IMR-90 (cell line): ENCODE results near the gene KRABD2.

Experiments
- ATAC-seq: fragments of 200-7000 bp; cut with Tn5 transposase; 2 replicates; pipeline ENCODE4 v1.9.1; 2020; ENCODE audit warnings: low read depth, mild to moderate bottlenecking, moderate library complexity
- BruUV-seq: library from RNA; stranded (reverse); fragments of 400-500 nt; replicated peaks from 2 replicates; lab custom pipeline; 2021; lab: Mats Ljungman, UMichigan
- CTCF ChIA-PET: fragments of 300-600 bp; formaldehyde crosslinking; extraction: SDS; loops from one replicate; lab custom pipeline; 2021; ENCODE audit warnings: antibody characterized with exemption; lab: Yijun Ruan, JAX
- POLR2A ChIA-PET: fragments of 300-600 bp; sonication (Branson Sonifier 250); formaldehyde crosslinking; loops from one replicate; lab custom pipeline; 2022; ENCODE audit warnings: antibody characterized with exemption; ENCODE audit not compliant: unreplicated experiment; lab: Charles Lee
- DNase-seq: peaks from one replicate; pipeline ENCODE4 v3.0.0; 2013
- H2AFZ ChIP-seq: replicated peaks from 2 replicates; pipeline ENCODE3; 2013; ENCODE audit warnings: low read length, mild to moderate bottlenecking; ENCODE audit not compliant: poor library complexity
- H2AK5ac ChIP-seq: 2 replicates; pipeline ENCODE4 v1.6.1; 2013; ENCODE audit warnings: low read depth, low read length, inconsistent platforms
- H2AK9ac ChIP-seq: replicated peaks from 2 replicates; pipeline ENCODE3; 2013; ENCODE audit warnings: mild to moderate bottlenecking, low read depth, low read length, moderate library complexity; ENCODE audit not compliant: poor library complexity
- H2BK120ac ChIP-seq: 2 replicates; pipeline ENCODE4 v1.6.1; 2013; ENCODE audit warnings: low read depth, low read length, inconsistent platforms
- H2BK15ac ChIP-seq: 3 replicates; pipeline ENCODE4 v1.6.1; 2013; ENCODE audit warnings: low read depth, low read length, inconsistent platforms
- H2BK20ac ChIP-seq: 2 replicates; pipeline ENCODE4 v1.6.1; 2013; ENCODE audit warnings: low read depth, mild to moderate bottlenecking, inconsistent platforms, low read length, moderate library complexity
- H2BK5ac ChIP-seq: 2 replicates; pipeline ENCODE4 v1.6.1; 2013; ENCODE audit warnings: mild to moderate bottlenecking, low read depth, low read length, inconsistent platforms; ENCODE audit not compliant: poor library complexity, severe bottlenecking
- H3K14ac ChIP-seq: replicated peaks from 2 replicates; pipeline ENCODE4 v1.6.1; 2013; ENCODE audit warnings: low read depth, low read length, inconsistent platforms
- H3K18ac ChIP-seq: 2 replicates; pipeline ENCODE4 v1.6.1; 2013; ENCODE audit warnings: low read depth, low read length, control low read depth
- H3K23ac ChIP-seq: 2 replicates; pipeline ENCODE4 v1.6.1; 2013; ENCODE audit warnings: low read depth, low read length, inconsistent platforms
- H3K27ac ChIP-seq: 2 replicates; pipeline ENCODE4 v1.5.1; 2013; ENCODE audit warnings: mild to moderate bottlenecking, control low read depth, low read length; ENCODE audit not compliant: insufficient read depth
- H3K27me3 ChIP-seq: 2 replicates; pipeline ENCODE4 v1.6.1; 2013; ENCODE audit warnings: low read length; ENCODE audit not compliant: control insufficient read depth, insufficient read depth
- H3K36me3 ChIP-seq: 2 replicates; pipeline ENCODE4 v1.6.1; 2013; ENCODE audit warnings: low read length, mixed read lengths; ENCODE audit not compliant: control insufficient read depth, insufficient read depth
- H3K4ac ChIP-seq: 2 replicates; pipeline ENCODE4 v1.6.1; 2013; ENCODE audit warnings: low read depth, low read length, inconsistent platforms
- H3K4me1 ChIP-seq: 2 replicates; pipeline ENCODE4 v1.6.1; 2013; ENCODE audit warnings: low read length, mixed read lengths; ENCODE audit not compliant: control insufficient read depth, insufficient read depth
- H3K4me2 ChIP-seq: 2 replicates; pipeline ENCODE4 v1.6.1; 2013; ENCODE audit warnings: low read depth, mild to moderate bottlenecking, control low read depth, low read length, moderate library complexity
- H3K4me3 ChIP-seq: 2 replicates; pipeline ENCODE4 v1.5.1; 2013; ENCODE audit warnings: low read depth, mild to moderate bottlenecking, control low read depth, low read length, moderate library complexity; ENCODE audit not compliant: insufficient read depth
- H3K56ac ChIP-seq: 2 replicates; pipeline ENCODE4 v1.6.1; 2013; ENCODE audit warnings: low read length, inconsistent platforms; ENCODE audit not compliant: insufficient read depth; ENCODE audit errors: extremely low read depth
- H3K79me1 ChIP-seq, 2 experiments: 2 replicates each; pipeline ENCODE4 v1.6.1; 2013; ENCODE audit warnings: low read length in 2 of 2, inconsistent platforms in 1 of 2, low read depth in 1 of 2
- H3K9ac ChIP-seq: 2 replicates; pipeline ENCODE4 v1.6.1; 2013; ENCODE audit warnings: low read depth, low read length, control low read depth
- H3K9me1 ChIP-seq: 2 replicates; pipeline ENCODE4 v1.6.1; 2013; ENCODE audit warnings: low read length, inconsistent platforms; ENCODE audit not compliant: insufficient read depth
- H3K9me3 ChIP-seq: 2 replicates; pipeline ENCODE4 v1.6.1; 2013; ENCODE audit warnings: low read length; ENCODE audit not compliant: control insufficient read depth, insufficient read depth
- H4K20me1 ChIP-seq: 2 replicates; pipeline ENCODE4 v1.6.1; 2013; ENCODE audit warnings: low read length, inconsistent platforms; ENCODE audit not compliant: insufficient read depth
- H4K5ac ChIP-seq: 2 replicates; pipeline ENCODE4 v1.6.1; 2013; ENCODE audit warnings: mild to moderate bottlenecking, low read depth, low read length, control low read depth
- H4K8ac ChIP-seq, 2 experiments: 2 replicates each; pipeline ENCODE4 v1.6.1; 2013; ENCODE audit warnings: low read depth in 2 of 2, low read length in 2 of 2, control low read depth in 1 of 2, inconsistent platforms in 1 of 2
- H4K91ac ChIP-seq: 2 replicates; pipeline ENCODE4 v1.6.1; 2013; ENCODE audit warnings: low read depth, low read length, inconsistent platforms; ENCODE audit not compliant: insufficient read depth
- CEBPB ChIP-seq: IDR thresholded peaks from 2 replicates; pipeline ENCODE4 v1.6.1; 2012; ENCODE audit warnings: low read depth, low read length, improper control_type of control experiment
- POLR2A ChIP-seq: IDR thresholded peaks from 2 replicates; pipeline ENCODE4 v1.6.1; 2012; ENCODE audit warnings: mild to moderate bottlenecking, low read depth, low read length
- RCOR1 ChIP-seq: IDR thresholded peaks from 2 replicates; pipeline ENCODE4 v1.6.1; 2012; ENCODE audit warnings: mild to moderate bottlenecking, low read length, improper control_type of control experiment; ENCODE audit not compliant: insufficient replicate concordance
- WGBS, 2 experiments: methylation state at CpG; one replicate each; pipeline versions ENCODE4 v1.1.5 to v1.1.7; 2013; ENCODE audit warnings: missing lambda C conversion rate in 2 of 2; ENCODE audit not compliant: insufficient read length in 1 of 2; ENCODE audit errors: extremely low coverage in 2 of 2; 5-methylcytosine and 5-hydroxymethylcytosine counted together
- dilution Hi-C: fragments of 300-500 bp; cut with HindIII; formaldehyde crosslinking; loops from one replicate; pipeline ENCODE4 v1.14.3; 2018; ENCODE audit warnings: low sequenced_read_pairs; ENCODE audit not compliant: unreplicated experiment
- in situ Hi-C: fragments of 300-500 bp; cut with MboI; formaldehyde crosslinking; loops from 3 replicates; pipeline ENCODE4 v1.14.3; 2019; ENCODE audit warnings: low sequenced_read_pairs, inconsistent platforms, mixed read lengths
- intact Hi-C: fragments of 100-400 bp; cut with micrococcal nuclease; formaldehyde crosslinking; loops from 2 replicates; pipeline ENCODE4 v1.10.0; 2022

Gene KRABD2

DNA sequence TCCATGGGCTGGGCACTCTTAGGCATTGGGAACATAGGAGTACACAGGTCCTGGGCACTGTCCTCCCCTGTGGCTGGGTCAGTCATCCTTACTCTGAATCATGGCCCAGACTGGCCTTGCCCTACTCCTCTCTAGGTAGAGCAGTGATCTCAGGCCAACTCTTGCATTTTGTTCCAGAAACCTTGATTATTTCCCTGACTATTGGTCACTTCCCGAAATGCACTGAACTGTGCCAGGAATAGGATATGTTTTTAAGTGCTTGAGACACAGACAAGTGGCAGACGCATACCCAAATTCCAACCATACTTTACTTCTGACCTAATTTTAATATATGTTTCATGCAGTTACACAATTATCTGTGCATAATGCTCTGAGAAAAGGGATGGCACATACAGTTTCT is 10.3 kb downstream of the KRABD2 start:
- no peak overlapping the region for H2BK15ac ChIP-seq
- ATAC-seq: peak; percentile 66
- peak; percentile 76 for TF ChIP-seq CEBPB
- no peak for TF ChIP-seq POLR2A
- TF ChIP-seq RCOR1: no peak
- no CpG with 5 or more reads among the region's 2 CpGs for WGBS, 2 experiments
- no peak overlapping the region for H3K14ac ChIP-seq
- peak overlapping the region; percentile 36 for H2BK5ac ChIP-seq
- H3K9me3 ChIP-seq: no peaks in the 10 kb centered on the region
- CTCF ChIA-PET: no interaction called here
- dilution Hi-C loops (no loop called here), in situ Hi-C loops (no loop called here), intact Hi-C loops (no loop called here)
- H2AK9ac ChIP-seq: no peak overlapping the region
- peak overlapping the region in 1 of 2 experiments; percentile 65; a peak in 1 of 4 replicates for H4K8ac ChIP-seq
- peak overlapping the region; percentile 78; the same call in 1 of the 2 replicates for H3K27ac ChIP-seq
- H3K23ac ChIP-seq: no peak overlapping the region
- no TSS peak for BruUV-seq
- H3K56ac ChIP-seq: no peak overlapping the region
- H2BK120ac ChIP-seq: no peak overlapping the region
- H4K5ac ChIP-seq: peak overlapping the region; percentile 45
- no peak overlapping the region for H3K9ac ChIP-seq
- no peaks in the 10 kb centered on the region for H3K27me3 ChIP-seq
- no peak overlapping the region for H3K4me3 ChIP-seq
- H4K91ac ChIP-seq: peak overlapping the region; percentile 71; the same call in 1 of the 2 replicates
- H3K18ac ChIP-seq: no peak overlapping the region
- H3K36me3 ChIP-seq: peaks cover 15% of the 10 kb centered on the region
- H2AFZ ChIP-seq: no peak overlapping the region
- peak; percentile 84 for DNase-seq
- H3K4me2 ChIP-seq: peak overlapping the region; percentile 45
- peaks cover 20% of the 10 kb centered on the region for H3K4me1 ChIP-seq
- H2AK5ac ChIP-seq: 0 out of 2 replicates have a peak overlapping the region, but pooled peaks have one; percentile 47
- H3K79me1 ChIP-seq: peaks cover 5 to 15% of the 10 kb centered on the region in 2 experiments
- peaks cover 16% of the 10 kb centered on the region for H3K9me1 ChIP-seq
- H4K20me1 ChIP-seq: no peaks in the 10 kb centered on the region; the same call in 1 of the 2 replicates
- H2BK20ac ChIP-seq: no peak overlapping the region
- POLR2A ChIA-PET: no interaction called here
- 0 out of 2 replicates have a peak overlapping the region, but pooled peaks have one; percentile 60 for H3K4ac ChIP-seq
